Measurements from ENCODE around the gene CDS1. TPM values are rescaled to one million over a fixed set of nuclear protein-coding genes. Genes with fewer than 3 reads are reported as not detected.

CDS1 gene
- total and polyA plus RNA-seq, 2 of the 8 experiments (the other 6 are each of a cell fraction or from before 2014, with no cell fraction given) = 8.7 to 13.9 TPM

GRCh38 chr4:84634961-84635360 lies 52.0 kb downstream of the CDS1 start (continued):
- TF ChIP-seq CHD7 (IDR thresholded peaks at IDR 0.05; ENCODE audit: insufficient replicate concordance, low read length) (no peak), PHF8 (conservative IDR thresholded peaks at IDR 0.05; ENCODE audit: low read depth, low read length) (no peak), CEBPB (IDR thresholded peaks at IDR 0.05; ENCODE audit: low read depth, low read length) (no peak), MAX (IDR thresholded peaks at IDR 0.05) (no peak), EGR1 (IDR thresholded peaks at IDR 0.05; ENCODE audit: borderline replicate concordance, low read depth, low read length) (no peak), BRCA1 (IDR thresholded peaks at IDR 0.05; ENCODE audit: low read depth, low read length) (no peak), CHD1 (IDR thresholded peaks at IDR 0.05; ENCODE audit: low read depth, low read length) (no peak), CHD2 (IDR thresholded peaks at IDR 0.05; ENCODE audit: low read length) (no peak)
- TF ChIP-seq, protein P1, sequence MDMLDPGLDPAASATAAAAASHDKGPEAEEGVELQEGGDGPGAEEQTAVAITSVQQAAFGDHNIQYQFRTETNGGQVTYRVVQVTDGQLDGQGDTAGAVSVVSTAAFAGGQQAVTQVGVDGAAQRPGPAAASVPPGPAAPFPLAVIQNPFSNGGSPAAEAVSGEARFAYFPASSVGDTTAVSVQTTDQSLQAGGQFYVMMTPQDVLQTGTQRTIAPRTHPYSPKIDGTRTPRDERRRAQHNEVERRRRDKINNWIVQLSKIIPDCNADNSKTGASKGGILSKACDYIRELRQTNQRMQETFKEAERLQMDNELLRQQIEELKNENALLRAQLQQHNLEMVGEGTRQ (IDR thresholded peaks at IDR 0.05; ENCODE audit: low read length) = no peak

Data from H1 (cell line).